Measurements from ENCODE around the gene THSD4. TPM values are rescaled to one million over a fixed set of nuclear protein-coding genes. Genes with fewer than 3 reads are reported as not detected.

The THSD4 gene
- total RNA-seq, 1 experiment from 2014 or later, result 24.2 TPM

- intact Hi-C loops (cut with micrococcal nuclease; ENCODE audit: unreplicated experiment), result no loop called here
- Mint-ChIP-seq H3K27ac (ENCODE audit: unreplicated experiment) (no peak overlapping the region), H3K27me3 (ENCODE audit: unreplicated experiment) (no peaks in the 10 kb centered on the region), H3K4me3 (ENCODE audit: low read depth, unreplicated experiment) (no peak overlapping the region), H3K4me1 (ENCODE audit: low read depth, unreplicated experiment) (peaks cover 8% of the 10 kb centered on the region), H3K36me3 (ENCODE audit: insufficient read depth, unreplicated experiment) (peaks cover 5% of the 10 kb centered on the region), H3K9me3 (ENCODE audit: low read depth, unreplicated experiment) (no peaks in the 10 kb centered on the region)
- no peak for DNase-seq
- CTCF ChIA-PET, result interaction anchor here (0.7 to 0.9 kb wide), 2 partner anchors 231 to 460 kb away, joined by 3 read pairs; no protein-coding TSS in a partner anchor
- no TSS peak for BruUV-seq (replicated peaks)
- no peak for TF ChIP-seq CTCF (IDR thresholded peaks at IDR 0.05; ENCODE audit: unreplicated experiment)
Observed at GRCh38 chr15:71512682-71513006, 397.4 kb downstream of the THSD4 start.

- Mint-ChIP-seq H3K4me3 (ENCODE audit: low read depth, unreplicated experiment) (no peak overlapping the region), H3K9me3 (ENCODE audit: low read depth, unreplicated experiment) (no peaks in the 10 kb centered on the region), H3K27ac (ENCODE audit: unreplicated experiment) (no peak overlapping the region), H3K4me1 (ENCODE audit: low read depth, unreplicated experiment) (peaks cover 8% of the 10 kb centered on the region), H3K36me3 (ENCODE audit: insufficient read depth, unreplicated experiment) (peaks cover 5% of the 10 kb centered on the region), H3K27me3 (ENCODE audit: unreplicated experiment) (no peaks in the 10 kb centered on the region)
- no peak for TF ChIP-seq CTCF (IDR thresholded peaks at IDR 0.05; ENCODE audit: unreplicated experiment)
- no peak for DNase-seq
- CTCF ChIA-PET, result no interaction called here
- no TSS peak for BruUV-seq (replicated peaks)
- intact Hi-C loops (cut with micrococcal nuclease; ENCODE audit: unreplicated experiment), result no loop called here
Observed at GRCh38 chr15:71515375-71516186, 400.3 kb downstream of the THSD4 start.

- CTCF ChIA-PET, result no interaction called here
- no peaks in the 10 kb centered on the region for H3K9me3 Mint-ChIP-seq (ENCODE audit: low read depth, unreplicated experiment)
- no peak for DNase-seq
Observed at GRCh38 chr15:71517751-71518150, 402.5 kb downstream of the THSD4 start.

GRCh38 chr15:71518661-71519060 lies 403.4 kb downstream of the THSD4 start:
- H3K27me3 Mint-ChIP-seq (ENCODE audit: unreplicated experiment), result no peaks in the 10 kb centered on the region
- BruUV-seq (replicated peaks), result no TSS peak
- no peak overlapping the region for H3K27ac Mint-ChIP-seq (ENCODE audit: unreplicated experiment)
- H3K4me3 Mint-ChIP-seq (ENCODE audit: low read depth, unreplicated experiment), result no peak overlapping the region
- H3K9me3 Mint-ChIP-seq (ENCODE audit: low read depth, unreplicated experiment), result no peaks in the 10 kb centered on the region
- DNase-seq, result no peak
- intact Hi-C loops (cut with micrococcal nuclease; ENCODE audit: unreplicated experiment), result no loop called here
- no peak for TF ChIP-seq CTCF (IDR thresholded peaks at IDR 0.05; ENCODE audit: unreplicated experiment)
- H3K36me3 Mint-ChIP-seq (ENCODE audit: insufficient read depth, unreplicated experiment), result peaks cover 5% of the 10 kb centered on the region
- H3K4me1 Mint-ChIP-seq (ENCODE audit: low read depth, unreplicated experiment), result peaks cover 8% of the 10 kb centered on the region
- CTCF ChIA-PET, result no interaction called here

More at GRCh38 chr15:71517751-71518150, 402.5 kb downstream of the THSD4 start:
- peaks cover 5% of the 10 kb centered on the region for H3K36me3 Mint-ChIP-seq (ENCODE audit: insufficient read depth, unreplicated experiment)
- no TSS peak for BruUV-seq (replicated peaks)
- H3K27ac Mint-ChIP-seq (ENCODE audit: unreplicated experiment), result no peak overlapping the region
- no peak overlapping the region for H3K4me3 Mint-ChIP-seq (ENCODE audit: low read depth, unreplicated experiment)
- peaks cover 8% of the 10 kb centered on the region for H3K4me1 Mint-ChIP-seq (ENCODE audit: low read depth, unreplicated experiment)
- no peak for TF ChIP-seq CTCF (IDR thresholded peaks at IDR 0.05; ENCODE audit: unreplicated experiment)
- intact Hi-C loops (cut with micrococcal nuclease; ENCODE audit: unreplicated experiment), result no loop called here
- no peaks in the 10 kb centered on the region for H3K27me3 Mint-ChIP-seq (ENCODE audit: unreplicated experiment)
